Fibroblast of mammary gland (primary cell): ENCODE results near the gene ZNF593OS.

Experiments
- DNase-seq: peaks from one replicate; pipeline ENCODE4 v3.0.0-alpha.2; 2010; ENCODE audit warnings: low read depth
- H3K4me3 ChIP-seq: 2 replicates; pipeline ENCODE4 v1.5.1; 2011; ENCODE audit warnings: low read depth, mild to moderate bottlenecking, low read length, moderate library complexity; ENCODE audit not compliant: control insufficient read depth
- CTCF ChIP-seq: conservative IDR thresholded peaks from 2 replicates; pipeline ENCODE4 v1.5.1; 2011; ENCODE audit warnings: low read depth, low read length, inconsistent platforms; ENCODE audit not compliant: control insufficient read depth, insufficient read depth

ZNF593OS gene

GRCh38 chr1:26187882-26188281 is 16.2 kb upstream of the ZNF593OS start:
- no peak for DNase-seq
- H3K4me3 ChIP-seq: no peak overlapping the region
- no peak for TF ChIP-seq CTCF

GRCh38 chr1:26184883-26185282 is 13.3 kb upstream of the ZNF593OS start:
- no peak for DNase-seq
- TF ChIP-seq CTCF: no peak
- H3K4me3 ChIP-seq: no peak overlapping the region

GRCh38 chr1:26184086-26184485 is 12.5 kb upstream of the ZNF593OS start:
- TF ChIP-seq CTCF: no peak
- no peak overlapping the region for H3K4me3 ChIP-seq
- no peak for DNase-seq

- no peak for TF ChIP-seq CTCF
- DNase-seq: no peak
- no peak overlapping the region for H3K4me3 ChIP-seq
Measured at GRCh38 chr1:26182383-26182696, 10.7 kb upstream of the ZNF593OS start.

- TF ChIP-seq CTCF: no peak
- peak; percentile 8 for DNase-seq
- no peak overlapping the region for H3K4me3 ChIP-seq
Measured at GRCh38 chr1:26181586-26182382, 10.2 kb upstream of the ZNF593OS start.

- H3K4me3 ChIP-seq: no peak overlapping the region
- no peak for TF ChIP-seq CTCF
- DNase-seq: no peak
Measured at GRCh38 chr1:26180010-26180506, 8.4 kb upstream of the ZNF593OS start.
